Fibroblast of lung (primary cell): ENCODE measurements around the gene TTLL11. TPM values are rescaled to one million over a fixed set of nuclear protein-coding genes. Genes with fewer than 3 reads are reported as not detected.

Experiments used
- DNase-seq, 2 donors: peaks; one replicate each; pipeline versions ENCODE4 v3.0.0 to v3.0.0-alpha.2; 2010; ENCODE audit warnings: low read depth in 2 of 2
- H2AFZ ChIP-seq: 2 replicates; pipeline ENCODE4 v1.5.1; 2012; ENCODE audit warnings: low read length, control low read depth, inconsistent platforms
- H3K27ac ChIP-seq: 2 replicates; pipeline ENCODE4 v1.5.1; 2011; ENCODE audit warnings: low read length, control low read depth; ENCODE audit not compliant: insufficient read depth
- H3K27me3 ChIP-seq: 2 replicates; pipeline ENCODE4 v1.5.1; 2011; ENCODE audit warnings: mild to moderate bottlenecking, low read length; ENCODE audit not compliant: control insufficient read depth, insufficient read depth
- H3K36me3 ChIP-seq: 2 replicates; pipeline ENCODE4 v1.5.1; 2011; ENCODE audit warnings: low read length; ENCODE audit not compliant: control insufficient read depth, insufficient read depth
- H3K4me1 ChIP-seq: 2 replicates; pipeline ENCODE4 v1.5.1; 2011; ENCODE audit warnings: low read length; ENCODE audit not compliant: control insufficient read depth, insufficient read depth; ENCODE audit errors: extremely low read depth
- H3K4me2 ChIP-seq: 2 replicates; pipeline ENCODE4 v1.5.1; 2011; ENCODE audit warnings: low read length, control low read depth; ENCODE audit not compliant: insufficient read depth; ENCODE audit errors: extremely low read depth
- H3K4me3 ChIP-seq, 4 experiments: fragments of 200-600 bp in 1 of 4; sonication (generic) in 1 of 4; replicated peaks in 1 of 4; 2 replicates each; pipeline ENCODE4 v1.5.1; 2011 to 2016; ENCODE audit warnings: low read length in 4 of 4, low read depth in 3 of 4, mild to moderate bottlenecking in 3 of 4, control low read depth in 2 of 4, inconsistent platforms in 1 of 4, mixed read lengths in 1 of 4; ENCODE audit not compliant: insufficient read depth in 1 of 4; ENCODE audit errors: control extremely low read depth in 1 of 4
- H3K79me2 ChIP-seq: 2 replicates; pipeline ENCODE4 v1.5.1; 2012; ENCODE audit warnings: mild to moderate bottlenecking, low read length, inconsistent platforms; ENCODE audit not compliant: control insufficient read depth, insufficient read depth
- H3K9ac ChIP-seq: 2 replicates; pipeline ENCODE4 v1.5.1; 2011; ENCODE audit warnings: mild to moderate bottlenecking, low read length, control low read depth; ENCODE audit not compliant: insufficient read depth
- H3K9me3 ChIP-seq: 2 replicates; pipeline ENCODE4 v1.5.1; 2012; ENCODE audit warnings: low read depth, low read length; ENCODE audit not compliant: control insufficient read depth, insufficient read depth
- H4K20me1 ChIP-seq: 2 replicates; pipeline ENCODE4 v1.5.1; 2011; ENCODE audit warnings: low read length; ENCODE audit not compliant: control insufficient read depth, insufficient read depth; ENCODE audit errors: extremely low read depth
- EZH2 ChIP-seq: IDR thresholded peaks from 2 replicates; pipeline ENCODE4 v1.5.1; 2012; ENCODE audit warnings: low read length, control low read depth, mild to moderate bottlenecking; ENCODE audit errors: missing control alignments
- polyA plus RNA-seq, 2 donors: library from polyadenylated mRNA; depleted of rRNA in 1 of 2; stranded (reverse) in 1 of 2; unstranded in 1 of 2; fragments of >200 nt; gene quantifications; 2 replicates each; pipeline ENCODE4 v1.2.1, GENCODE V29; 2011 to 2012; ENCODE audit warnings: missing spikeins in 1 of 2
- total RNA-seq: library from RNA; depleted of rRNA; stranded (reverse); fragments of >200 nt; gene quantifications from 2 replicates; pipeline ENCODE4 v1.2.1, GENCODE V29; 2014
- TF ChIP-seq, protein P1 (sequence below), 2 donors: IDR thresholded peaks in 1 of 2; conservative IDR thresholded peaks in 1 of 2; 1 replicate in 1 of 2; 2 replicates in 1 of 2; pipeline ENCODE4 v1.5.1; 2011 to 2012; ENCODE audit warnings: low read length in 2 of 2, control low read depth in 1 of 2, inconsistent platforms in 1 of 2, low read depth in 1 of 2, mild to moderate bottlenecking in 1 of 2

The TTLL11 gene
- total and polyA plus RNA-seq, 2 donors (not counting 1 experiment from before 2014, with no cell fraction given), result 3.9 to 4.8 TPM

- Histone ChIP-seq H3K4me2 (peak overlapping the region; percentile 37), H3K36me3 (no peaks in the 10 kb centered on the region), H3K79me2 (no peaks in the 10 kb centered on the region), H4K20me1 (no peaks in the 10 kb centered on the region), H2AFZ (no peak overlapping the region), H3K4me3 (no peak overlapping the region), H3K4me1 (peaks cover 13% of the 10 kb centered on the region), H3K9me3 (no peaks in the 10 kb centered on the region), H3K9ac (no peak overlapping the region), H3K27me3 (no peaks in the 10 kb centered on the region), H3K27ac (no peak overlapping the region)
- no peak for TF ChIP-seq EZH2
- TF ChIP-seq, protein P1, sequence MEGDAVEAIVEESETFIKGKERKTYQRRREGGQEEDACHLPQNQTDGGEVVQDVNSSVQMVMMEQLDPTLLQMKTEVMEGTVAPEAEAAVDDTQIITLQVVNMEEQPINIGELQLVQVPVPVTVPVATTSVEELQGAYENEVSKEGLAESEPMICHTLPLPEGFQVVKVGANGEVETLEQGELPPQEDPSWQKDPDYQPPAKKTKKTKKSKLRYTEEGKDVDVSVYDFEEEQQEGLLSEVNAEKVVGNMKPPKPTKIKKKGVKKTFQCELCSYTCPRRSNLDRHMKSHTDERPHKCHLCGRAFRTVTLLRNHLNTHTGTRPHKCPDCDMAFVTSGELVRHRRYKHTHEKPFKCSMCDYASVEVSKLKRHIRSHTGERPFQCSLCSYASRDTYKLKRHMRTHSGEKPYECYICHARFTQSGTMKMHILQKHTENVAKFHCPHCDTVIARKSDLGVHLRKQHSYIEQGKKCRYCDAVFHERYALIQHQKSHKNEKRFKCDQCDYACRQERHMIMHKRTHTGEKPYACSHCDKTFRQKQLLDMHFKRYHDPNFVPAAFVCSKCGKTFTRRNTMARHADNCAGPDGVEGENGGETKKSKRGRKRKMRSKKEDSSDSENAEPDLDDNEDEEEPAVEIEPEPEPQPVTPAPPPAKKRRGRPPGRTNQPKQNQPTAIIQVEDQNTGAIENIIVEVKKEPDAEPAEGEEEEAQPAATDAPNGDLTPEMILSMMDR (conservative IDR thresholded peaks at IDR 0.05 in 1 of 2, IDR thresholded peaks at IDR 0.05 in 1 of 2; ENCODE audit: low read depth in 1 of 2, low read length in 2 of 2), result no peak
- peak in 1 of 2 donors; percentile 51 for DNase-seq
Observed at GRCh38 chr9:121887553-121888437, 205.3 kb downstream of the TTLL11 start.

DNA sequence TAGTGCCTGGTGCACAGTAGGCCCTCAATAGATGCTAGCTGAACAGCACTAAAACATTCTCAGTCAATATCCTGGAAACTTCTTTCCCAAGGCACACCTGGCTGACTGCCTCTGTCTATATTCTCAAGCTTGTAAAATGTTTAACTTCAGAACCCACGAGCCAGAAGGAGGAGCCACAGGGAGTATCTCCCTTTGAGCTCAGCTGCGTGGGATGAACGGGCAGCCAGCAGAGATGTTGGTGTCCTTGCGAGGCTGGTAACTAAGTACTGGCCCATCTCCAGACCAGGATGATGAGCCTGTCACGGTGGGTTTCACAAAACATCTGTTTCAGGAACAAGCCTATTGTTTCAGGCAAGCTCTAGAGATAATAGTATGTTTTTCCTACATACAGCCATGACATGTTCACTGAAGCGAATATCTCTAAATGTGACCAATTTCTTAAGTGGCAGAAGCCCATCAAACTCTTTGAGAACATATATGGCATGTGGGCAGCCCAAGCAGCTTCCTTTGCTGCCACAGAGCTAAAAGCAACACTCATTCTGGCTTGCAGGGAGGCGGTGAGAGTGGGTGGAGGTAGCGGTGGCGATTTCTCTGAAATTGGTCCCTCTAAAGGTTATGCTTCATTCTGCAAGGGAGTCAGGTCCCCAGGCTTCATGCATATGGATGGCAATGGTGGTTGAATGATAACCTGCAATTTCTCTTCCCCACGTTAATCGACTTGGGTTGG lies 206.2 kb downstream of the TTLL11 start:
- Histone ChIP-seq H3K79me2 (no peaks in the 10 kb centered on the region), H3K4me2 (no peak overlapping the region), H3K27me3 (no peaks in the 10 kb centered on the region), H3K36me3 (no peaks in the 10 kb centered on the region), H4K20me1 (no peaks in the 10 kb centered on the region), H3K4me1 (peaks cover 13% of the 10 kb centered on the region), H3K27ac (no peak overlapping the region), H3K9me3 (no peaks in the 10 kb centered on the region), H2AFZ (no peak overlapping the region), H3K4me3 (no peak overlapping the region), H3K9ac (no peak overlapping the region)
- no peak for DNase-seq
- TF ChIP-seq, protein P1 (conservative IDR thresholded peaks at IDR 0.05 in 1 of 2, IDR thresholded peaks at IDR 0.05 in 1 of 2; ENCODE audit: low read depth in 1 of 2, low read length in 2 of 2), result no peak
- no peak for TF ChIP-seq EZH2

GRCh38 chr9:121885345-121885901 lies 207.7 kb downstream of the TTLL11 start:
- H3K4me3 ChIP-seq, result no peak overlapping the region
- no peaks in the 10 kb centered on the region for H4K20me1 ChIP-seq
- peak; percentile 49 to 93 for DNase-seq
- H3K9me3 ChIP-seq, result no peaks in the 10 kb centered on the region
- TF ChIP-seq, protein P1 (conservative IDR thresholded peaks at IDR 0.05 in 1 of 2, IDR thresholded peaks at IDR 0.05 in 1 of 2; ENCODE audit: low read depth in 1 of 2, low read length in 2 of 2), result no peak
- no peak for TF ChIP-seq EZH2
- peaks cover 13% of the 10 kb centered on the region for H3K4me1 ChIP-seq
- no peak overlapping the region for H3K27ac ChIP-seq
- H3K27me3 ChIP-seq, result no peaks in the 10 kb centered on the region
- no peak overlapping the region for H2AFZ ChIP-seq
- H3K9ac ChIP-seq, result no peak overlapping the region
- no peak overlapping the region for H3K4me2 ChIP-seq
- H3K79me2 ChIP-seq, result no peaks in the 10 kb centered on the region
- no peaks in the 10 kb centered on the region for H3K36me3 ChIP-seq
